GM21576 (cell line): Measurements from ENCODE around the gene BOLA2B.
"Not testable (repeated sequence)": the region's sequence is repeated elsewhere in the genome, so short reads cannot be mapped to it uniquely, and the experiment has no call there.

Experiments used
- ATAC-seq: cut with Tn5 transposase; IDR thresholded peaks from one replicate; pipeline ENCODE4 v1.9.1; 2021; ENCODE audit warnings: mild to moderate bottlenecking, moderate library complexity; ENCODE audit not compliant: unreplicated experiment

The BOLA2B gene

GRCh38 chr16:30184891-30185682, 8.4 kb downstream of the BOLA2B start:
- peak; percentile 6 for ATAC-seq

GRCh38 chr16:30184096-30184890, 9.2 kb downstream of the BOLA2B start:
- ATAC-seq: peak; percentile 34

GRCh38 chr16:30183233-30184095, 10.0 kb downstream of the BOLA2B start, which contains the start of gene CORO1A:
TSS of gene CORO1A (plus strand) at chr16:30183602. CDS start at chr16:30185210, 1,608 bp downstream.
- peak; percentile 42 for ATAC-seq

- no peak for ATAC-seq
Measured at GRCh38 chr16:30180741-30181140, 12.7 kb downstream of the BOLA2B start.

GRCh38 chr16:30179931-30180330, 13.5 kb downstream of the BOLA2B start:
- no peak for ATAC-seq

GRCh38 chr16:30179195-30179594, 14.3 kb downstream of the BOLA2B start:
- ATAC-seq: no peak

- ATAC-seq: not testable (repeated sequence)
Measured at GRCh38 chr16:30176876-30177275, 16.6 kb downstream of the BOLA2B start.

GRCh38 chr16:30173054-30173453, 20.4 kb downstream of the BOLA2B start:
- ATAC-seq: no peak

GRCh38 chr16:30170145-30170544, 23.3 kb downstream of the BOLA2B start:
- not testable (repeated sequence) for ATAC-seq

GRCh38 chr16:30169416-30169815, 24.1 kb downstream of the BOLA2B start:
- ATAC-seq: not testable (repeated sequence)

- ATAC-seq: not testable (repeated sequence)
Measured at GRCh38 chr16:30168746-30169145, 24.7 kb downstream of the BOLA2B start.

- peak; percentile 58 for ATAC-seq
Measured at GRCh38 chr16:30166202-30166902, 27.1 kb downstream of the BOLA2B start.

GRCh38 chr16:30163538-30163937, 29.9 kb downstream of the BOLA2B start:
- no peak for ATAC-seq

- no peak for ATAC-seq
Measured at GRCh38 chr16:30157214-30157613, 36.3 kb downstream of the BOLA2B start.

- no peak for ATAC-seq
Measured at GRCh38 chr16:30155188-30155587, 38.3 kb downstream of the BOLA2B start.

- no peak for ATAC-seq
Measured at GRCh38 chr16:30152517-30152916, 40.9 kb downstream of the BOLA2B start.

- no peak for ATAC-seq
Measured at GRCh38 chr16:30151091-30151490, 42.4 kb downstream of the BOLA2B start.

- no peak for ATAC-seq
Measured at GRCh38 chr16:30149250-30149930, 44.1 kb downstream of the BOLA2B start.

- no peak for ATAC-seq
Measured at GRCh38 chr16:30147843-30148510, 45.5 kb downstream of the BOLA2B start.
